NCI-H2171 treated with DMSO at 0.1 percent for 48 hours (cell line): ENCODE measurements around the gene EIF1AX.
"Not testable (repeated sequence)": the region's sequence is repeated elsewhere in the genome, so short reads cannot be mapped to it uniquely, and the experiment has no call there.

ENCODE experiments used
- DNase-seq: peaks from one replicate; lab custom pipeline; 2025; lab: John Stamatoyannopoulos, UW

Gene EIF1AX

GRCh38 chrX:20126833-20127232, 14.8 kb downstream of the EIF1AX start:
- DNase-seq = not testable (repeated sequence)

- no peak for DNase-seq
Observed at GRCh38 chrX:20124964-20125363, 16.7 kb downstream of the EIF1AX start.

DNA sequence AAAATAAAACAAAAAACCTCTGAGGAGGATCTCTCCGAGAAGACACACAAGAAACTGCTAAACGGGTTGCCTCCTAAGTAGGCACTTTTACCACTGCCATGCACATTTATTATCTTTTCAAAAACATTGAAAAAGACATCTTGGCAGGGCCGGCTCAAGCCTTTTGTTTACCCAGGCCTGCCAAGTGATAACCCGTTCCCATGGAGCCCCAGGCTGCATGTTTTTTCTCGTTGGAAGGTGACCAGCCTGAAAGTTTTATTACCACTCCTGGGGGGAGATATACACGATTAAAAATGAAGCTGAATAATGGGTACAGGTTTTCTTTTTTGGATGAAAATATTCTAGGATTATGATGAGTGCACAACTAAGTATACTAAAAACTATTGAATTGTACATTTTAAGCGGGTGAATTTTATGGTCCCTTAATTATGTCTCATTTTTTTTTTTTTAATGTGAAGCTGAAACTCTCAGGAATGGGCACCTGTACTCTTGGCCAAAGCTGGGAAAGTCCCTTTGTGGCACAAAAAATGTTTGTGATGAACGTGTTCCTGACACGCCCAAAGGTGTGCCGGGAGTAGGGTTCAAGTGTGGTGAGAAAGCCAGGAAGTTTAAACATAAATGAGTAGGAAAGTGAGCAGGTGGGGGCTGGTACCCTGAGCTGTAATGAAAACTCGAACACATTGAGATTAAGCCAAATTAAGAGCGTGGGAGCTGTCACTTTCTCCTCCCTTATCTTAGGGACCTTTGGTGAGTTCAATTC, 23.4 kb downstream of the EIF1AX start:
- no peak for DNase-seq

DNA sequence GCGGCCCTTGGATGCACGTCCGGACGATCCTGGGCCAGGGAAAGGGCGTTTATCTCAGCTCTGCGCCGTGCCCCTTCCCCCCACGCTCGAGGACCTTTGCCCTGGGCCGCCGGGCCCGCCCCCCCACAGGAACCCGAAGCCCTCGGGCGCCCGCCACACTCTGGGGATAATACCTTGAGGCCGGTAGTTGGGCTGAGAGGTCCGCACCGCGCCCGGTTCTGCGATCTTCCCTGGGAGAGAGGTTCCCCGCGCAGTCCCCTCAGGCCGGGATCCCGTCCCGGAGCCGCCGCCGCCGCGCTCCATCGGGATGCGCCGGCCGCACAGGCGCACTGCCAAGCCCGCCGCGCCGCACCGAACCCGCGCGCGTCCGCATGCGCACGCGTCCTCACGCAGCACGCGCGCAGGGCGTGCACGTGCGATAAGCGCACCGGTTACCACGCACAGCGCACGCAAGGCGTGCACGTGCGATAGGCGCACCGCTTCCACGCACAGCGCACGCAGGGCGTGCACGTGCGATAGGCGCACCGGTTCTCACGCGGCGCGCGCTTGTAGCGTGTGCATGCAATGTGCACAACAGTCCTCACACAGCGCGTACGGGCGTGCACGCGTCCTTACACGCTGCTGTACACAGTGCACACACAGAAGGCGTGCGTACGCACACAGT, 24.9 kb downstream of the EIF1AX start, which contains the start of gene MAP7D2:
TSS of gene MAP7D2 (minus strand) at position 331 of the 664 bp plus-strand sequence. CDS start at position 303, 28 bp downstream.
- DNase-seq = no peak

DNA sequence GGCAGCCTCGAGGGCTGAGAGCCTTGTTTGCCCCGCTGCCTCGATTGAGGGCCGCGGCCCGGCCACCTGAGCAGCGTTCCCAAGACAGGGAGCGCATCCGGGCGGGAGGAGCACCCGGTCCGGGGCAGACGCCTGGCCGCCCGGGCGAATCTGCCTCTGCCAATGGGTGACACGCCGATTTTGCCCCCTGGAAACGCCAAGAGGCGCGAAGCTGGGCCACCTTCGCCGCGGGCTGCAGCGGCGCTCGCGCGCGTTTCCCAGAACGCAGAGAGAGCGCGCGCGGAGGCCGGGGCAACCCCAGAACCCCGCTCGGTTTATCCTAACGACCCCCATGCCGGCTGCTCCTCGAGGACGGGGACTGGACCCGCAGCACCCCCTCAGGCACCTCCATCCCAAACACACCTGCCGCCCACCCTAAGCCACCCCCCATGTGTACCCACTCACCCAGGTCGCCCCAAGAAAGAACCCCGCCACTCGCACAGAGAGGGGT, 25.5 kb downstream of the EIF1AX start:
- no peak for DNase-seq

GRCh38 chrX:20112022-20112774, 29.4 kb downstream of the EIF1AX start:
- no peak for DNase-seq

DNA sequence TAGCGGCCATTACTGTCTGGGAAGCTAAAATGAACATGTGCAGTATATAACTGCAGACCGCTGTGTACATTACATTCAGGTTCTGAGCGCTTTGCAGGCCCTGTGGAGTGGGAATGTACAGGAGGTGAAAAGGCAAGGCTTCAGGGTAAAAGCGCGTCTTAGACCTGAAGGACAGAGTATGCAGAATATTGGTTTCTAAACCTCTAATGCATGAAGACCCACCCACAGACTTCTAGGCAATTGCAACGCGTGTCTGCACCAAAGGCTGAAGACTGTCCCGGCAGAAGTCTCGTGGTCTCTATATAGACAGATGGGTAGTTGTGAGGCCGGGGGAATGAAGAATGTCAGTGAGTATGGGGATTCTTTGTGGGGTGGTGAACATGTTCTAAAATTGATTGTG, 30.4 kb downstream of the EIF1AX start:
- no peak for DNase-seq

DNA sequence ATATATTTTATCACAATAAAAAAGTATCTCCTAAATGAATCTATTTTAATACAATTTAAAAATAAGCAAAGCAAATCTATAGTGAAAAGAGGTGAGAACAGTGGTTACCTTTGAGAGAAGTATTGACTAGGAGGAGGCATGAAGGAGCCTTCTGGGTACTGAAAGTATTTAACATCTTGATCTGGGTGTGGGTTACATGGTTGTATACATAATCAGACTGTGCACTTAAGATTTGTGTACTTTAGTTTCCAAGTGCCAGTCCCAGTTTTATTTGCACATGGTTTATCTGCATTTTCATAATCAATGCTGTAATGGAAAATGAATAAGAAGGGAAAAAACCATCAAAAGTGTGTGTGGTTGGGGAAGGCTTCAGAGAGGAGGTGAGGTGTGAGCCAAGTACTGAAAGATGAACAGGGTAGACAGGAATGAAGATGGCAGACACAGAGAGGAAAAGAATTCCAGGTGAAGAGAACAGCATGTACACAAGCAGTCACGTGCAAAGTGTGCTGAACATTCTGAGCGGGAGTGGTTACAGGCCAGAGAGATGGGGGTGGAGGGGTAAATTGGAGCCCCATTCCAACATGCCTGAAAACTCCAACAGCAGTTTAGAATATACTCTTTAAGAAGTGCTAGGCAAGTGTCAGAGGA, 39.6 kb downstream of the EIF1AX start:
- DNase-seq = no peak

GRCh38 chrX:20091499-20091898, 50.1 kb downstream of the EIF1AX start:
- DNase-seq = no peak

- no peak for DNase-seq
Observed at GRCh38 chrX:20089845-20090244, 51.8 kb downstream of the EIF1AX start.

GRCh38 chrX:20080277-20080676, 61.4 kb downstream of the EIF1AX start:
- DNase-seq = no peak
